GM12891 (cell line): ENCODE results near the gene HSPA5.

Experiments used
- POLR2A ChIP-seq: IDR thresholded peaks from 2 replicates; pipeline ENCODE4 v1.6.1; 2011; ENCODE audit warnings: low read depth, low read length, control low read depth
- POLR2AphosphoS5 ChIP-seq: IDR thresholded peaks from 2 replicates; pipeline ENCODE4 v1.6.1; 2011; ENCODE audit warnings: low read depth, low read length, control low read depth
- POU2F2 ChIP-seq: IDR thresholded peaks from 2 replicates; pipeline ENCODE4 v1.6.1; 2011; ENCODE audit warnings: low read depth, mild to moderate bottlenecking, control low read depth, low read length, moderate library complexity

- TF ChIP-seq POLR2AphosphoS5 (no peak), POLR2A (no peak), POU2F2 (no peak)
Observed at GRCh38 chr9:125277411-125277810, 36.3 kb upstream of the HSPA5 start.
